Measurements from ENCODE around the gene KRTAP4-12.
"Not testable (repeated sequence)": the region's sequence is repeated elsewhere in the genome, so short reads cannot be mapped to it uniquely, and the experiment has no call there.

DNA sequence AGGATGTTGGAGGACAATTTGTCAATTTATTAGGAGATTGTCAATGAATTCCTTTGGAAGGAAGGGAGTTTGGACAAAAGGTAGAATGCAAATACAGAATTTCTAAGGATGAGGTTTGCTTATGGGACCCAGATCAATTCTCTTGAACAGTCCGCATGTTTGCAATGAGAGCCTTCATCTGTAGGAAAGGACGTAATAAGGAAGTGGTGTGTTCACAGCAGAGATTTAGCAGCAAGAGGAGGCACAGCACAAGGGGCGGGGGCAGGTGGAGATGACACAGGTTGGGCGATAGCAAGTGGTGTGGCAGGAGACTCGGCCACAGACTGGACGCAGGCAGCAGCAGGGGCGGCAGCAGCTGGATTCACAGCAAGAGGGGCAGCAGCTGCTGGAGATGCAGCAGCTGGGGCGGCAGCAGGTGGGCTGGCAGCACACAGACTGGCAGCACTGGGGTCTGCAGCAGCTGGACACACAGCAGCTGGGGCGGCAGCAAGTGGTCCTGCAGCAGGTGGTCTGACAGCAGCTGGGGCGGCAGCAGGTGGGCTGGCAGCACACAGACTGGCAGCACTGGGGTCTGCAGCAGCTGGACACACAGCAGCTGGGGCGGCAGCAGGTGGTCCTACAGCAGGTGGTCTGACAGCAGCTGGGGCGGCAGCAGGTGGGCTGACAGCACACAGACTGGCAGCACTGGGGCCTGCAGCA, 541 bp downstream of the KRTAP4-12 start:
- not testable (repeated sequence) for TF ChIP-seq EP300 (IDR thresholded peaks at IDR 0.05; ENCODE audit: low read depth in 2 of 2, low read length in 2 of 2); EP300 (CRISPR knock-in tag; IDR thresholded peaks at IDR 0.05; ENCODE audit: borderline replicate concordance); ESRRA (CRISPR knock-in tag; IDR thresholded peaks at IDR 0.05; ENCODE audit: low read depth); SMARCC2 (IDR thresholded peaks at IDR 0.05); MXI1 (IDR thresholded peaks at IDR 0.05; ENCODE audit: borderline replicate concordance, low read depth, low read length); SMARCE1 (IDR thresholded peaks at IDR 0.05; ENCODE audit: borderline replicate concordance); RNF2 (conservative IDR thresholded peaks at IDR 0.05; ENCODE audit: low read depth)
- TF ChIP-seq, protein P1, sequence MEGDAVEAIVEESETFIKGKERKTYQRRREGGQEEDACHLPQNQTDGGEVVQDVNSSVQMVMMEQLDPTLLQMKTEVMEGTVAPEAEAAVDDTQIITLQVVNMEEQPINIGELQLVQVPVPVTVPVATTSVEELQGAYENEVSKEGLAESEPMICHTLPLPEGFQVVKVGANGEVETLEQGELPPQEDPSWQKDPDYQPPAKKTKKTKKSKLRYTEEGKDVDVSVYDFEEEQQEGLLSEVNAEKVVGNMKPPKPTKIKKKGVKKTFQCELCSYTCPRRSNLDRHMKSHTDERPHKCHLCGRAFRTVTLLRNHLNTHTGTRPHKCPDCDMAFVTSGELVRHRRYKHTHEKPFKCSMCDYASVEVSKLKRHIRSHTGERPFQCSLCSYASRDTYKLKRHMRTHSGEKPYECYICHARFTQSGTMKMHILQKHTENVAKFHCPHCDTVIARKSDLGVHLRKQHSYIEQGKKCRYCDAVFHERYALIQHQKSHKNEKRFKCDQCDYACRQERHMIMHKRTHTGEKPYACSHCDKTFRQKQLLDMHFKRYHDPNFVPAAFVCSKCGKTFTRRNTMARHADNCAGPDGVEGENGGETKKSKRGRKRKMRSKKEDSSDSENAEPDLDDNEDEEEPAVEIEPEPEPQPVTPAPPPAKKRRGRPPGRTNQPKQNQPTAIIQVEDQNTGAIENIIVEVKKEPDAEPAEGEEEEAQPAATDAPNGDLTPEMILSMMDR (CRISPR knock-in tag; IDR thresholded peaks at IDR 0.05): not testable (repeated sequence)
- TF ChIP-seq, protein P2, sequence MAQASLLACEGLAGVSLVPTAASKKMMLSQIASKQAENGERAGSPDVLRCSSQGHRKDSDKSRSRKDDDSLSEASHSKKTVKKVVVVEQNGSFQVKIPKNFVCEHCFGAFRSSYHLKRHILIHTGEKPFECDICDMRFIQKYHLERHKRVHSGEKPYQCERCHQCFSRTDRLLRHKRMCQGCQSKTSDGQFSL (CRISPR knock-in tag; IDR thresholded peaks at IDR 0.05): not testable (repeated sequence)
